Hepatocyte (in vitro differentiated cells): ENCODE results near the gene NTF4. TPM values are rescaled to one million over a fixed set of nuclear protein-coding genes. Genes with fewer than 3 reads are reported as not detected.
A peak's percentile ranks its signal among the peaks of the same experiment; 100 is the strongest.

ENCODE experiments used
- DNase-seq: peaks from one replicate; pipeline ENCODE4 v3.0.0-alpha.2; 2016; ENCODE audit warnings: low spot score
- H2AFZ ChIP-seq: fragments of 200-600 bp; sonication (generic); 2 replicates; pipeline ENCODE4 v1.6.0; 2016; ENCODE audit warnings: antibody characterized with exemption, mild to moderate bottlenecking
- H3K27ac ChIP-seq: fragments of 200-600 bp; sonication (generic); 2 replicates; pipeline ENCODE4 v1.5.1; 2016; ENCODE audit warnings: mild to moderate bottlenecking
- H3K27me3 ChIP-seq: fragments of 200-600 bp; sonication (generic); 2 replicates; pipeline ENCODE4 v1.6.1; 2016
- H3K36me3 ChIP-seq: fragments of 200-600 bp; sonication (generic); replicated peaks from 2 replicates; pipeline ENCODE4 v1.5.1; 2016; ENCODE audit warnings: low read depth; ENCODE audit not compliant: insufficient read depth
- H3K4me1 ChIP-seq: fragments of 200-600 bp; sonication (generic); 2 replicates; pipeline ENCODE4 v1.5.1; 2016; ENCODE audit warnings: mild to moderate bottlenecking, moderate library complexity; ENCODE audit not compliant: insufficient read depth
- H3K4me2 ChIP-seq: fragments of 200-600 bp; sonication (generic); 2 replicates; pipeline ENCODE4 v1.6.0; 2016
- H3K4me3 ChIP-seq: fragments of 200-600 bp; sonication (generic); 2 replicates; pipeline ENCODE4 v1.5.1; 2016; ENCODE audit warnings: mild to moderate bottlenecking
- H3K79me2 ChIP-seq: fragments of 200-600 bp; sonication (generic); 2 replicates; pipeline ENCODE4 v1.6.0; 2017; ENCODE audit warnings: mild to moderate bottlenecking
- H3K9me2 ChIP-seq: fragments of 200-600 bp; sonication (generic); replicated peaks from 2 replicates; pipeline ENCODE4 v1.6.0; 2017; ENCODE audit warnings: mild to moderate bottlenecking; ENCODE audit not compliant: insufficient read depth
- H3K9me3 ChIP-seq: fragments of 200-600 bp; sonication (generic); 2 replicates; pipeline ENCODE4 v1.5.1; 2016; ENCODE audit warnings: low read depth, mild to moderate bottlenecking
- H4K20me1 ChIP-seq: fragments of 200-600 bp; sonication (generic); 2 replicates; pipeline ENCODE4 v1.6.0; 2016; ENCODE audit warnings: mild to moderate bottlenecking; ENCODE audit not compliant: insufficient read depth, poor library complexity, severe bottlenecking
- CTCF ChIP-seq: fragments of 200-600 bp; sonication (generic); IDR thresholded peaks from 2 replicates; pipeline ENCODE4 v1.5.1; 2016; ENCODE audit warnings: antibody characterized with exemption, mild to moderate bottlenecking; ENCODE audit not compliant: poor library complexity
- EZH2 ChIP-seq: fragments of 200-600 bp; sonication (generic); IDR thresholded peaks from 2 replicates; pipeline ENCODE4 v1.6.1; 2016; ENCODE audit warnings: antibody characterized with exemption, mild to moderate bottlenecking, borderline replicate concordance
- EZH2phosphoT487 ChIP-seq: fragments of 200-600 bp; sonication (generic); IDR thresholded peaks from one replicate; pipeline ENCODE4 v1.6.1; 2018; ENCODE audit warnings: antibody characterized with exemption, mild to moderate bottlenecking, low read depth, moderate library complexity; ENCODE audit not compliant: unreplicated experiment, severe bottlenecking
- WGBS: methylation state at CpG from one replicate; pipeline ENCODE4 v1.1.6; 2016; ENCODE audit warnings: low lambda C conversion rate; ENCODE audit errors: missing lambda C conversion rate; 5-methylcytosine and 5-hydroxymethylcytosine counted together
- polyA plus RNA-seq: library from polyadenylated mRNA; unstranded; fragments of >200 nt; fragmentation: Nextera tagmentation; extraction: Ambion mirVana; gene quantifications from 2 replicates; pipeline ENCODE4 v1.2.1, GENCODE V29; 2016
- total RNA-seq: library from RNA; depleted of rRNA; stranded (reverse); fragments of >200 nt; gene quantifications from 2 replicates; pipeline ENCODE4 v1.2.3, GENCODE V29; 2014

NTF4 gene
- total and polyA plus RNA-seq, 2 experiments from 2014 or later: 2.9 to 6.9 TPM

GRCh38 chr19:49064029-49064629, 489 bp downstream of the NTF4 start:
- TF ChIP-seq EZH2phosphoT487: no peak
- no peak for TF ChIP-seq EZH2
- TF ChIP-seq CTCF: no peak
- Histone ChIP-seq H3K27me3 (peaks cover 15% of the 10 kb centered on the region), H3K36me3 (no peaks in the 10 kb centered on the region), H3K4me2 (peak overlapping the region; percentile 91), H3K4me3 (no peak overlapping the region), H3K9me3 (no peaks in the 10 kb centered on the region), H2AFZ (no peak overlapping the region), H3K4me1 (peaks cover 7% of the 10 kb centered on the region), H3K9me2 (no peaks in the 10 kb centered on the region), H4K20me1 (no peaks in the 10 kb centered on the region), H3K27ac (peak overlapping the region; percentile 57), H3K79me2 (no peaks in the 10 kb centered on the region)
- no peak for DNase-seq
- WGBS: 56% methylated on average over 5 of the region's 10 CpGs

- H3K4me1 ChIP-seq: peaks cover 20% of the 10 kb centered on the region
- H4K20me1 ChIP-seq: no peaks in the 10 kb centered on the region
- H3K79me2 ChIP-seq: no peaks in the 10 kb centered on the region
- no peak overlapping the region for H3K4me3 ChIP-seq
- H3K9me2 ChIP-seq: no peaks in the 10 kb centered on the region
- H3K27me3 ChIP-seq: peaks cover 12% of the 10 kb centered on the region
- H3K9me3 ChIP-seq: no peaks in the 10 kb centered on the region
- no peak overlapping the region for H2AFZ ChIP-seq
- H3K27ac ChIP-seq: no peak overlapping the region
- 90% methylated on average over 24 of the region's 25 CpGs for WGBS
- DNase-seq: no peak
- H3K4me2 ChIP-seq: no peak overlapping the region
- no peaks in the 10 kb centered on the region for H3K36me3 ChIP-seq
- TF ChIP-seq EZH2 (no peak), EZH2phosphoT487 (no peak)
Observed at GRCh38 chr19:49061445-49061844, 3.2 kb downstream of the NTF4 start.

GRCh38 chr19:49061000-49061399, 3.6 kb downstream of the NTF4 start:
- Histone ChIP-seq H3K9me2 (no peaks in the 10 kb centered on the region), H3K27me3 (peaks cover 13% of the 10 kb centered on the region), H3K4me2 (no peak overlapping the region), H2AFZ (no peak overlapping the region), H3K4me1 (peaks cover 24% of the 10 kb centered on the region), H3K79me2 (no peaks in the 10 kb centered on the region), H3K27ac (no peak overlapping the region), H4K20me1 (no peaks in the 10 kb centered on the region), H3K9me3 (no peaks in the 10 kb centered on the region), H3K36me3 (no peaks in the 10 kb centered on the region), H3K4me3 (no peak overlapping the region)
- DNase-seq: no peak
- TF ChIP-seq EZH2 (no peak), EZH2phosphoT487 (no peak), CTCF (no peak)
- 100% methylated on average over 2 of the region's 2 CpGs for WGBS

GRCh38 chr19:49059053-49059452, 5.6 kb downstream of the NTF4 start:
- no peaks in the 10 kb centered on the region for H3K79me2 ChIP-seq
- 60% methylated on average over 9 of the region's 9 CpGs for WGBS
- TF ChIP-seq EZH2phosphoT487 (no peak), EZH2 (no peak), CTCF (no peak)

More at GRCh38 chr19:49059053-49059452, 5.6 kb downstream of the NTF4 start:
- Histone ChIP-seq H3K4me3 (no peak overlapping the region), H3K4me1 (peaks cover 17% of the 10 kb centered on the region), H3K27me3 (peaks cover 9% of the 10 kb centered on the region), H3K9me2 (no peaks in the 10 kb centered on the region), H3K27ac (no peak overlapping the region), H2AFZ (no peak overlapping the region), H3K4me2 (no peak overlapping the region), H3K9me3 (no peaks in the 10 kb centered on the region), H4K20me1 (no peaks in the 10 kb centered on the region), H3K36me3 (no peaks in the 10 kb centered on the region)
- no peak for DNase-seq
